Nephron progenitor cell (in vitro differentiated cells): Measurements from ENCODE around the gene MACROD2.

Source experiments
- DNase-seq: peaks from one replicate; pipeline ENCODE4 v3.0.0; 2021
- H3K27ac Mint-ChIP-seq: 2 replicates; pipeline ENCODE4 v1.8.0; 2021; ENCODE audit warnings: mild to moderate bottlenecking, moderate library complexity, mixed read lengths
- H3K27me3 Mint-ChIP-seq: 2 replicates; pipeline ENCODE4 v1.8.0; 2021; ENCODE audit warnings: mild to moderate bottlenecking, low read depth, mixed read lengths; ENCODE audit not compliant: poor library complexity
- H3K36me3 Mint-ChIP-seq: 2 replicates; pipeline ENCODE4 v1.8.0; 2021; ENCODE audit warnings: low read depth, mixed read lengths
- H3K4me1 Mint-ChIP-seq: 2 replicates; pipeline ENCODE4 v1.8.0; 2021; ENCODE audit warnings: mixed read lengths
- H3K4me3 Mint-ChIP-seq: 2 replicates; pipeline ENCODE4 v1.8.0; 2021; ENCODE audit warnings: mild to moderate bottlenecking, moderate library complexity, mixed read lengths
- H3K9me3 Mint-ChIP-seq: 2 replicates; pipeline ENCODE4 v1.8.0; 2021; ENCODE audit warnings: mild to moderate bottlenecking, moderate library complexity, mixed read lengths
- CTCF ChIP-seq: fragments of 200-600 bp; sonication (generic); IDR thresholded peaks from 2 replicates; pipeline ENCODE4 v1.5.0; 2021; ENCODE audit warnings: antibody characterized with exemption

Gene MACROD2

GRCh38 chr20:14721926-14722452, 726.7 kb downstream of the MACROD2 start:
- Mint-ChIP-seq H3K9me3 (no peaks in the 10 kb centered on the region), H3K4me1 (peaks cover 5% of the 10 kb centered on the region), H3K27ac (no peak overlapping the region), H3K4me3 (no peak overlapping the region), H3K36me3 (no peaks in the 10 kb centered on the region), H3K27me3 (no peaks in the 10 kb centered on the region)
- no peak for TF ChIP-seq CTCF
- DNase-seq: no peak

- H3K4me1 Mint-ChIP-seq: no peaks in the 10 kb centered on the region
- no peak overlapping the region for H3K27ac Mint-ChIP-seq
Observed at GRCh38 chr20:14723614-14724013, 728.3 kb downstream of the MACROD2 start.

GRCh38 chr20:14724036-14724435, 728.7 kb downstream of the MACROD2 start:
- no peaks in the 10 kb centered on the region for H3K36me3 Mint-ChIP-seq
- DNase-seq: no peak
- H3K4me1 Mint-ChIP-seq: no peaks in the 10 kb centered on the region
- TF ChIP-seq CTCF: no peak
- H3K9me3 Mint-ChIP-seq: no peaks in the 10 kb centered on the region
- H3K27ac Mint-ChIP-seq: no peak overlapping the region
- H3K27me3 Mint-ChIP-seq: no peaks in the 10 kb centered on the region
- no peak overlapping the region for H3K4me3 Mint-ChIP-seq

More at GRCh38 chr20:14723614-14724013, 728.3 kb downstream of the MACROD2 start:
- no peak for DNase-seq
- Mint-ChIP-seq H3K9me3 (no peaks in the 10 kb centered on the region), H3K27me3 (no peaks in the 10 kb centered on the region), H3K4me3 (no peak overlapping the region), H3K36me3 (no peaks in the 10 kb centered on the region)
- no peak for TF ChIP-seq CTCF

GRCh38 chr20:14724468-14724867, 729.2 kb downstream of the MACROD2 start:
- Mint-ChIP-seq H3K4me3 (no peak overlapping the region), H3K9me3 (no peaks in the 10 kb centered on the region), H3K36me3 (no peaks in the 10 kb centered on the region), H3K4me1 (no peaks in the 10 kb centered on the region), H3K27ac (no peak overlapping the region), H3K27me3 (no peaks in the 10 kb centered on the region)
- TF ChIP-seq CTCF: no peak
- no peak for DNase-seq

GRCh38 chr20:14726591-14726990, 731.3 kb downstream of the MACROD2 start:
- H3K36me3 Mint-ChIP-seq: no peaks in the 10 kb centered on the region
- peaks cover 6% of the 10 kb centered on the region for H3K27me3 Mint-ChIP-seq
- H3K4me1 Mint-ChIP-seq: no peaks in the 10 kb centered on the region
- H3K4me3 Mint-ChIP-seq: no peak overlapping the region
- H3K27ac Mint-ChIP-seq: no peak overlapping the region
- no peaks in the 10 kb centered on the region for H3K9me3 Mint-ChIP-seq
- TF ChIP-seq CTCF: no peak
- DNase-seq: no peak

GRCh38 chr20:14727485-14728150, 732.3 kb downstream of the MACROD2 start:
- TF ChIP-seq CTCF: no peak
- Mint-ChIP-seq H3K27ac (no peak overlapping the region), H3K36me3 (no peaks in the 10 kb centered on the region), H3K4me3 (no peak overlapping the region), H3K9me3 (no peaks in the 10 kb centered on the region), H3K4me1 (no peaks in the 10 kb centered on the region), H3K27me3 (peaks cover 6% of the 10 kb centered on the region)
- no peak for DNase-seq
